K562 (cell line): ENCODE measurements around the gene ZNF501. TPM values are rescaled to one million over a fixed set of nuclear protein-coding genes. Genes with fewer than 3 reads are reported as not detected.

Experiments
- BACH1 ChIP-seq: fragments of 200-800 bp; sonication (Bioruptor generic); IDR thresholded peaks from 2 replicates; pipeline ENCODE4 v1.6.1; 2016; ENCODE audit warnings: missing genetic modification characterization, missing compliant biosample characterization
- CC2D1A ChIP-seq: fragments of 450-650 bp; IDR thresholded peaks from 2 replicates; pipeline ENCODE4 v1.6.1; 2017; ENCODE audit warnings: mild to moderate bottlenecking
- CCAR2 ChIP-seq: fragments of 200-400 bp; formaldehyde crosslinking; IDR thresholded peaks from 2 replicates; pipeline ENCODE4 v1.6.1; 2017; ENCODE audit warnings: mild to moderate bottlenecking, low read depth, low read length
- CHCHD3 ChIP-seq: fragments of 250-450 bp; sonication (Bioruptor Pico); IDR thresholded peaks from 2 replicates; pipeline ENCODE4 v2.1.2; 2022; ENCODE audit warnings: mild to moderate bottlenecking
- CREB3 ChIP-seq: fragments of 450-650 bp; conservative IDR thresholded peaks from 2 replicates; pipeline ENCODE4 v1.6.1; 2016; ENCODE audit warnings: missing genetic modification characterization, low read depth, mild to moderate bottlenecking, missing compliant biosample characterization, moderate library complexity
- CREB5 ChIP-seq: fragments of 250-450 bp; sonication (Bioruptor Pico); IDR thresholded peaks from 2 replicates; pipeline ENCODE4 v1.5.0; 2020; ENCODE audit warnings: mild to moderate bottlenecking
- DIDO1 ChIP-seq: fragments of 450-650 bp; IDR thresholded peaks from 2 replicates; pipeline ENCODE4 v1.6.1; 2016; ENCODE audit warnings: low read depth, missing biosample characterization, missing genetic modification characterization
- HDGF ChIP-seq: fragments of 450-650 bp; IDR thresholded peaks from 2 replicates; pipeline ENCODE4 v1.6.1; 2016
- KAT7 ChIP-seq: sonication (generic); formaldehyde crosslinking; IDR thresholded peaks from 2 replicates; pipeline ENCODE4 v1.8.0; 2022; ENCODE audit warnings: missing genetic modification reagents, mild to moderate bottlenecking, borderline replicate concordance
- KLF10 ChIP-seq: fragments of 250-450 bp; sonication (Bioruptor Pico); IDR thresholded peaks from 2 replicates; pipeline ENCODE4 v1.6.1; 2021; ENCODE audit warnings: matching md5 sums
- MCM2 ChIP-seq: fragments of 450-650 bp; IDR thresholded peaks from 2 replicates; pipeline ENCODE4 v1.6.1; 2017; ENCODE audit warnings: low read depth, mild to moderate bottlenecking
- MEF2A ChIP-seq: IDR thresholded peaks from 2 replicates; pipeline ENCODE4 v1.6.1; 2011; ENCODE audit warnings: low read depth, mild to moderate bottlenecking, low read length, moderate library complexity; ENCODE audit not compliant: control insufficient read depth
- MYBL2 ChIP-seq, 2 experiments: fragments of 450-650 bp in 1 of 2; sonication (generic) in 1 of 2; formaldehyde crosslinking in 1 of 2; IDR thresholded peaks; 2 replicates each; pipeline versions ENCODE4 v1.6.1 to v1.8.1; 2017 to 2022; ENCODE audit warnings: borderline replicate concordance in 1 of 2, inconsistent platforms in 1 of 2, low read depth in 1 of 2, mild to moderate bottlenecking in 1 of 2, missing genetic modification reagents in 1 of 2, moderate library complexity in 1 of 2
- POLR2A ChIP-seq: fragments of 450-650 bp; conservative IDR thresholded peaks from 2 replicates; pipeline ENCODE4 v1.6.1; 2016
- PTTG1 ChIP-seq: fragments of 450-650 bp; IDR thresholded peaks from 2 replicates; pipeline ENCODE4 v1.6.1; 2016; ENCODE audit warnings: low read depth, mild to moderate bottlenecking, missing genetic modification characterization, missing compliant biosample characterization
- TOE1 ChIP-seq, 2 experiments: fragments of 450-650 bp in 1 of 2; sonication (generic) in 1 of 2; formaldehyde crosslinking in 1 of 2; IDR thresholded peaks; 2 replicates each; pipeline versions ENCODE4 v1.7.1 to v1.8.0; 2016 to 2022; ENCODE audit warnings: borderline replicate concordance in 2 of 2, mild to moderate bottlenecking in 2 of 2, antibody characterized with exemption in 1 of 2, inconsistent platforms in 1 of 2, low read depth in 1 of 2, missing genetic modification reagents in 1 of 2, moderate library complexity in 1 of 2
- TSC22D4 ChIP-seq: fragments of 450-650 bp; IDR thresholded peaks from 2 replicates; pipeline ENCODE4 v1.6.1; 2016; ENCODE audit warnings: missing genetic modification characterization, missing biosample characterization, control low read depth
- ZNF175 ChIP-seq: fragments of 200-800 bp; sonication (Bioruptor generic); IDR thresholded peaks from 2 replicates; pipeline ENCODE4 v1.6.1; 2016; ENCODE audit warnings: low read depth, mild to moderate bottlenecking, missing genetic modification characterization, missing compliant biosample characterization
- ZNF224 ChIP-seq: sonication (generic); formaldehyde crosslinking; IDR thresholded peaks from 2 replicates; pipeline ENCODE4 v1.8.0; 2022; ENCODE audit warnings: mild to moderate bottlenecking, missing genetic modification reagents
- ZNF384 ChIP-seq: IDR thresholded peaks from 2 replicates; pipeline ENCODE4 v1.6.1; 2012; ENCODE audit warnings: low read depth, low read length, improper control_type of control experiment
- ZNF507 ChIP-seq: conservative IDR thresholded peaks from 2 replicates; pipeline ENCODE4 v1.6.1; 2017; ENCODE audit warnings: missing genetic modification characterization, missing compliant biosample characterization
- polyA plus RNA-seq, 8 experiments: library from polyadenylated mRNA; depleted of rRNA in 4 of 8; stranded (reverse) in 5 of 8; unstranded in 3 of 8; fragments of >200 nt; fragmentation: Nextera tagmentation in 2 of 8; fragmentation: Illumina TruSeq in 1 of 8; extraction: Ambion mirVana in 2 of 8; extraction: Trizol in 1 of 8; gene quantifications; 2 replicates each; pipeline versions ENCODE4 v1.2.1 to v1.2.3, GENCODE V29; 2011 to 2014; ENCODE audit warnings: inconsistent platforms in 1 of 8, missing spikeins in 1 of 8
- total RNA-seq, 7 experiments: library from RNA; depleted of rRNA in 6 of 7; stranded (reverse); fragments of >200 nt in 6 of 7; fragmentation: Illumina TruSeq in 2 of 7; extraction: Trizol in 2 of 7; gene quantifications; 2 replicates each; pipeline versions ENCODE4 v1.2.1 to v1.2.3, GENCODE V29; 2011 to 2021; ENCODE audit warnings: low replicate concordance in 1 of 7
- TF ChIP-seq, protein P1 (sequence below): fragments of 450-650 bp; formaldehyde crosslinking; conservative IDR thresholded peaks from 2 replicates; pipeline ENCODE4 v1.4.0; 2022; ENCODE audit warnings: mild to moderate bottlenecking, missing genetic modification characterization
- TF ChIP-seq, protein P2 (sequence below): sonication (generic); formaldehyde crosslinking; IDR thresholded peaks from 2 replicates; pipeline ENCODE4 v1.8.0; 2022; ENCODE audit warnings: mild to moderate bottlenecking, missing genetic modification reagents

Gene ZNF501
- total and polyA plus RNA-seq, 9 of the 15 experiments (the other 6 are each of a cell fraction or from before 2014, with no cell fraction given): 1.2 to 6.5 (median 3.7) TPM

- TF ChIP-seq, protein P1, sequence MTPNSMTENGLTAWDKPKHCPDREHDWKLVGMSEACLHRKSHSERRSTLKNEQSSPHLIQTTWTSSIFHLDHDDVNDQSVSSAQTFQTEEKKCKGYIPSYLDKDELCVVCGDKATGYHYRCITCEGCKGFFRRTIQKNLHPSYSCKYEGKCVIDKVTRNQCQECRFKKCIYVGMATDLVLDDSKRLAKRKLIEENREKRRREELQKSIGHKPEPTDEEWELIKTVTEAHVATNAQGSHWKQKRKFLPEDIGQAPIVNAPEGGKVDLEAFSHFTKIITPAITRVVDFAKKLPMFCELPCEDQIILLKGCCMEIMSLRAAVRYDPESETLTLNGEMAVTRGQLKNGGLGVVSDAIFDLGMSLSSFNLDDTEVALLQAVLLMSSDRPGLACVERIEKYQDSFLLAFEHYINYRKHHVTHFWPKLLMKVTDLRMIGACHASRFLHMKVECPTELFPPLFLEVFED (CRISPR knock-in tag): no peak
- TF ChIP-seq DIDO1 (tag) (peak; percentile 96), CREB3 (no peak), MEF2A (no peak), CREB5 (CRISPR knock-in tag) (no peak), CCAR2 (no peak), KAT7 (CRISPR knock-in tag) (peak; percentile 87; the same call in 1 of the 2 replicates), ZNF224 (0 out of 2 replicates have a peak, but pooled peaks have one; percentile 11), ZNF175 (peak; percentile 93), TSC22D4 (no peak), ZNF507 (no peak), BACH1 (peak; percentile 96), ZNF384 (no peak; the same call in 1 of the 2 replicates), CC2D1A (peak; percentile 97), KLF10 (CRISPR knock-in tag) (no peak), CHCHD3 (no peak), MCM2 (no peak), POLR2A (peak; percentile 95), TOE1 (IDR thresholded peaks at IDR 0.05; ENCODE audit: borderline replicate concordance) (peak; percentile 59), TOE1 (CRISPR knock-in tag; IDR thresholded peaks at IDR 0.05; ENCODE audit: borderline replicate concordance, low read depth) (no peak; the same call in 1 of the 2 replicates), MYBL2 (IDR thresholded peaks at IDR 0.05; ENCODE audit: low read depth) (peak; percentile 100), MYBL2 (CRISPR knock-in tag; IDR thresholded peaks at IDR 0.05; ENCODE audit: borderline replicate concordance) (peak; percentile 98; the same call in 1 of the 2 replicates), HDGF (no peak), PTTG1 (tag) (no peak)
- TF ChIP-seq, protein P2, sequence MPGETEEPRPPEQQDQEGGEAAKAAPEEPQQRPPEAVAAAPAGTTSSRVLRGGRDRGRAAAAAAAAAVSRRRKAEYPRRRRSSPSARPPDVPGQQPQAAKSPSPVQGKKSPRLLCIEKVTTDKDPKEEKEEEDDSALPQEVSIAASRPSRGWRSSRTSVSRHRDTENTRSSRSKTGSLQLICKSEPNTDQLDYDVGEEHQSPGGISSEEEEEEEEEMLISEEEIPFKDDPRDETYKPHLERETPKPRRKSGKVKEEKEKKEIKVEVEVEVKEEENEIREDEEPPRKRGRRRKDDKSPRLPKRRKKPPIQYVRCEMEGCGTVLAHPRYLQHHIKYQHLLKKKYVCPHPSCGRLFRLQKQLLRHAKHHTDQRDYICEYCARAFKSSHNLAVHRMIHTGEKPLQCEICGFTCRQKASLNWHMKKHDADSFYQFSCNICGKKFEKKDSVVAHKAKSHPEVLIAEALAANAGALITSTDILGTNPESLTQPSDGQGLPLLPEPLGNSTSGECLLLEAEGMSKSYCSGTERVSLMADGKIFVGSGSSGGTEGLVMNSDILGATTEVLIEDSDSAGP (CRISPR knock-in tag): no peak; the same call in 1 of the 2 replicates
These were observed 32.2 kb downstream of the ZNF501 start, which contains the start of the genes KIAA1143 and KIF15 (continued) for GRCh38 chr3:44761424-44762169.
